Activated CD4-positive, alpha-beta memory T cell treated with anti-CD3 and anti-CD28 coated beads for 36 hours (primary cell): ENCODE results near the gene MBNL3. TPM values are rescaled to one million over a fixed set of nuclear protein-coding genes. Genes with fewer than 3 reads are reported as not detected.

Experiments used
- CTCF ChIA-PET: fragments of 350-600 bp; sonication (Branson Sonifier 250); formaldehyde crosslinking; loops from one replicate; lab custom pipeline; 2021; ENCODE audit warnings: antibody characterized with exemption, inconsistent platforms; lab: Charles Lee
- POLR2A ChIA-PET: fragments of 350-600 bp; sonication (Branson Sonifier 250); formaldehyde crosslinking; loops from one replicate; lab custom pipeline; 2021; ENCODE audit warnings: antibody characterized with exemption; lab: Charles Lee
- DNase-seq: peaks from one replicate; pipeline ENCODE4 v3.0.0-alpha.2; 2020
- H3K27ac Mint-ChIP-seq: one replicate; pipeline ENCODE4 v1.8.0; 2021; ENCODE audit warnings: mixed read lengths
- H3K27me3 Mint-ChIP-seq: one replicate; pipeline ENCODE4 v1.8.0; 2021; ENCODE audit warnings: mixed read lengths
- H3K36me3 Mint-ChIP-seq: one replicate; pipeline ENCODE4 v1.8.0; 2021; ENCODE audit warnings: mixed read lengths
- H3K4me1 Mint-ChIP-seq: one replicate; pipeline ENCODE4 v1.8.0; 2021; ENCODE audit warnings: low read depth, mixed read lengths
- H3K4me3 Mint-ChIP-seq: one replicate; pipeline ENCODE4 v1.8.0; 2021; ENCODE audit warnings: mild to moderate bottlenecking, mixed read lengths
- H3K9me3 Mint-ChIP-seq: one replicate; pipeline ENCODE4 v1.8.0; 2021; ENCODE audit warnings: mixed read lengths
- intact Hi-C: fragments of 100-400 bp; cut with micrococcal nuclease; formaldehyde crosslinking; loops from one replicate; pipeline ENCODE4 v1.15.1; 2023
- total RNA-seq, 2 experiments: library from RNA; stranded (reverse); gene quantifications; one replicate each; pipeline ENCODE4 v1.2.3, GENCODE V29; 2021

The MBNL3 gene
- total RNA-seq, 2 experiments from 2014 or later = 13.7 to 14.7 TPM

DNA sequence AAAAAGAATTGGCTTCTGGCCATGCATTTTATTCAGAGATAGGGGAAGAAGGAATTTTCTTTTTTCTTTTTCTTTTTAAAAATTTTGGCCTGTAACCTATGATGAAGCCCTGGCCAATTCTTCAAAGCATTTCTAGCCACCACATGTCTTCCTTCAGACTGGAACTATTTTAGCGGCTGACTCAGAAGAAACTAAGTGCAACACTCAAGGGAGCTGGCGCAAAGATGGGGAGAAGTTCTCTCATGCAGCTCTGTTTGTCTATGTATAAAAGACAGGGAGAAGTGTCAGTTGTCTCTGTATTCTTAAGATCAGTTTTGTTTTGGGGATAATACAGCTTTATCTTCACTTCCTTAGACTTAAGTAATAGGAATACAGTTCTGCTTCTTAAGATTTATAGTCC, 46.1 kb downstream of the MBNL3 start:
- POLR2A ChIA-PET = no interaction called here
- H3K36me3 Mint-ChIP-seq = no peaks in the 10 kb centered on the region

GRCh38 chrX:132435222-132435621, 53.6 kb downstream of the MBNL3 start:
- peaks cover 4% of the 10 kb centered on the region for H3K36me3 Mint-ChIP-seq
- H3K27me3 Mint-ChIP-seq = no peaks in the 10 kb centered on the region
- intact Hi-C loops = no loop called here
- peaks cover 2% of the 10 kb centered on the region for H3K4me1 Mint-ChIP-seq
- no peak overlapping the region for H3K27ac Mint-ChIP-seq
- H3K9me3 Mint-ChIP-seq = no peaks in the 10 kb centered on the region
- no peak overlapping the region for H3K4me3 Mint-ChIP-seq
- ChIA-PET CTCF (no interaction called here), POLR2A (no interaction called here)
- DNase-seq = no peak

More for the DNA sequence above, 46.1 kb downstream of the MBNL3 start:
- no peaks in the 10 kb centered on the region for H3K27me3 Mint-ChIP-seq
- DNase-seq = no peak
- H3K4me1 Mint-ChIP-seq = no peaks in the 10 kb centered on the region
- intact Hi-C loops = no loop called here
- H3K4me3 Mint-ChIP-seq = no peak overlapping the region
- no peak overlapping the region for H3K27ac Mint-ChIP-seq
- peaks cover 8% of the 10 kb centered on the region for H3K9me3 Mint-ChIP-seq
- CTCF ChIA-PET = no interaction called here

DNA sequence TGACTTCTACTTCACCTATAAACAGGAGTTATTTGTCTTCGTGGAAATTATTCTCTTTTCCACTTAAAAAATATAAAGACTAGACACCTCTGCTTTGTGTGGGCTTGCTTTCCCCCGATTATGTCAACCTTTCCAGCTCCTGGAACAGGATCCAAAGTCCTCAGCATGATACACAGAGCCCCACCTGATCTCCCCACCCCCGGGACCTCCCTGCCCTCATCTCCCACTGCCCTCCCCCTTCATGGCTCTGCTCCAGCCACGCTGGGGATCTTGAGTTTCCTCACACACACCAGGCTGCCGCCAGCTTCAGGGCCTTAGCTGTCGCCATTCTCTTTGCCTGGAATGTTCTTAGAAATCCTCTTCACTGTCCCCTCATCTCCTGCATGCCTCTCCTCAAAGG, 55.3 kb downstream of the MBNL3 start:
- no peak overlapping the region for H3K27ac Mint-ChIP-seq
- ChIA-PET CTCF (no interaction called here), POLR2A (no interaction called here)
- peaks cover 4% of the 10 kb centered on the region for H3K36me3 Mint-ChIP-seq
- DNase-seq = no peak
- no peak overlapping the region for H3K4me3 Mint-ChIP-seq
- H3K4me1 Mint-ChIP-seq = peaks cover 3% of the 10 kb centered on the region
- no peaks in the 10 kb centered on the region for H3K27me3 Mint-ChIP-seq
- intact Hi-C loops = no loop called here
- H3K9me3 Mint-ChIP-seq = no peaks in the 10 kb centered on the region

DNA sequence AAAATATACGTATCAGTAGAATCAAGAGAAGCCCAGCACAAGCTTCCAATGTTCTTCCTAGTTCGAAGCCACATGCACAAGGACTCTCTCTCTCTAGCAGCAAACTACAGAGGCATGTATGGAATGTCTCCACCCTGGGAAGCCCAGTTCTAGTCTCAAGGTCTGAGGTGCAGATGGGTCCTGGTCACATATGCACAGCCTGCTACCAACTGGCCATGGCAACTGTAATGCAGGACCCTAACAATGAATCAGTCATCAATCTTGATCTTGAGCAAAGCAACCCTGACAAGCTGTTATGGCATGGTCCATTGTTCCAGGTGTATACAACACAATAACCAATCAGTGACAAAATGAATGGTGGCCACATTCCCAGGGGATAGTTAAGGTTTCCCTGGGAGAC, 55.8 kb downstream of the MBNL3 start:
- H3K36me3 Mint-ChIP-seq = peaks cover 4% of the 10 kb centered on the region
- H3K9me3 Mint-ChIP-seq = no peaks in the 10 kb centered on the region
- ChIA-PET POLR2A (no interaction called here), CTCF (no interaction called here)
- H3K4me3 Mint-ChIP-seq = no peak overlapping the region
- no peak overlapping the region for H3K27ac Mint-ChIP-seq
- no peak for DNase-seq
- H3K4me1 Mint-ChIP-seq = peaks cover 3% of the 10 kb centered on the region
- no peaks in the 10 kb centered on the region for H3K27me3 Mint-ChIP-seq
- intact Hi-C loops = no loop called here

DNA sequence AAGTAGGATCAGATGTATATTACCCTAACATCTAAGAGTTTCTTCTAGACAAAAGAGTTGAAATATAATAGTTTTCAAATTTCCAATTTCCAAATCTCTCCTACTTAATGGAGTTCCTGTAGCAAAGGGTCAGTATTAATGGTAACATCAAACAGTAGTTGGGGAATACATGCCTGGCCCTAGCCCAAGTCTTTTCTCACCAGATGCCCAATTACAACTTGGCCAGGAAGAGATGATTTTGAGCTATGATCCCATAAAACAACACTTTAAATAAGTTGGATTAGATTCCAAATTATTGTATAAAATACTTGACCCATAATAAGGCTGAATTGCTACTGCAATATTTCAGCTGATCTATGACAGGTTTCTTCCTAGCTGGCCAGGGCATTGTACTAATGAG, 59.9 kb downstream of the MBNL3 start:
- intact Hi-C loops = no loop called here
- no peaks in the 10 kb centered on the region for H3K9me3 Mint-ChIP-seq

DNA sequence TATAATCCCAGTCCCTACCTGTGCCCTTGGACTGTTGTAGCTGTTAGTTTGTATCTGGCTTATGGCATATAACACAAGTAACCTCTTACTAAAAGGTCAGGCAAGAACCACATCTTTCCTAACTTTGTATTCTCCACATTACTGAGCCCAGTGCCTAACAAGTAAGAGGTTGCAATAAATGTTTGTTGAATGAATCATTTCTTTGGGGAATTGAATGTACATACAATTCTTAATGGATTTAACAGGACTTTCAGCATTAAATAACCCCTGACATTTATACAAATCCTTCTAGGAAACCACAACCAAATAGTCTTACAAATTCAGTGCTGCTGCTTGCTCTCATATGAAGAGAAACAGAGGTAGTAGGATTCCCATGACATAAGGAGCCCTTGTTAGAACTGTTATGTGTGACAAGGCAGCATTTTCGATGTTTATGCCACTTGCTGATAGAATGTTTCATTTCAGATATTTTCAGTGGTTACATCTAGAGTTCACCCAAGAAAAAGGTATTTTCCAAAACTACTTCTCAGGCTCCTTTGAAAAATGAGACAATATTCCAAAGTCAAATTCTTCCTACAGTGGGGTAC, 62.0 kb downstream of the MBNL3 start:
- intact Hi-C loops = no loop called here
- Mint-ChIP-seq H3K4me1 (peaks cover 15% of the 10 kb centered on the region), H3K4me3 (no peak overlapping the region), H3K27me3 (no peaks in the 10 kb centered on the region), H3K9me3 (no peaks in the 10 kb centered on the region), H3K27ac (no peak overlapping the region), H3K36me3 (no peaks in the 10 kb centered on the region)
- ChIA-PET POLR2A (no interaction called here), CTCF (interaction anchor here (0.7 kb wide), 1 partner anchor 331 kb away, joined by 3 read pairs; no protein-coding TSS in a partner anchor)
- no peak for DNase-seq

More for the DNA sequence above, 59.9 kb downstream of the MBNL3 start:
- no peaks in the 10 kb centered on the region for H3K36me3 Mint-ChIP-seq
- H3K27me3 Mint-ChIP-seq = no peaks in the 10 kb centered on the region
- POLR2A ChIA-PET = no interaction called here
- CTCF ChIA-PET = no interaction called here
- no peak for DNase-seq
- no peak overlapping the region for H3K4me3 Mint-ChIP-seq
- no peak overlapping the region for H3K27ac Mint-ChIP-seq
- H3K4me1 Mint-ChIP-seq = peaks cover 15% of the 10 kb centered on the region

GRCh38 chrX:132425744-132426318, 63.0 kb downstream of the MBNL3 start:
- no peaks in the 10 kb centered on the region for H3K36me3 Mint-ChIP-seq
- ChIA-PET POLR2A (no interaction called here), CTCF (no interaction called here)
- H3K27me3 Mint-ChIP-seq = no peaks in the 10 kb centered on the region
- no peaks in the 10 kb centered on the region for H3K9me3 Mint-ChIP-seq
- intact Hi-C loops = no loop called here
- peaks cover 15% of the 10 kb centered on the region for H3K4me1 Mint-ChIP-seq
- H3K4me3 Mint-ChIP-seq = no peak overlapping the region
- no peak for DNase-seq
- H3K27ac Mint-ChIP-seq = no peak overlapping the region

DNA sequence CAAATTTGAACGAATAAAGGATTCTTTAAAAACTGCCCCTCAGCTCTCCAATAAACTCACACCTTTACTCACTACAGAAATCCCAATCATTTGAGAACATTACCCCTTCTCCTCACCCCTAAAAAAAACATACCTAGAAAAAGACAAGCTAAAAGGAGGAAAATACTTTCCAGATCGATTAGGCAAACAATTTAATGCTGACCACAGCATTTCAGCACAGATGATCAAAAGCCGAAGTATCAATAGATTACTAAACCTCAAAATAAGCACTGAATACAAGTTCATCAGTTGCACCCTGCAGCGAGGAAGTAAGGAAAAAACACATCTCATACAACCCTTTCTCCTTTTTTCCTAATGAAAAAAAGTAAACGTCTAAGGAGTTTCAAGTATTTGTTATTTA, 65.5 kb downstream of the MBNL3 start:
- Mint-ChIP-seq H3K27me3 (no peaks in the 10 kb centered on the region), H3K4me3 (no peak overlapping the region), H3K4me1 (peaks cover 12% of the 10 kb centered on the region), H3K27ac (no peak overlapping the region), H3K36me3 (peaks cover 9% of the 10 kb centered on the region), H3K9me3 (no peaks in the 10 kb centered on the region)
- intact Hi-C loops = no loop called here
- ChIA-PET CTCF (no interaction called here), POLR2A (no interaction called here)
- no peak for DNase-seq

DNA sequence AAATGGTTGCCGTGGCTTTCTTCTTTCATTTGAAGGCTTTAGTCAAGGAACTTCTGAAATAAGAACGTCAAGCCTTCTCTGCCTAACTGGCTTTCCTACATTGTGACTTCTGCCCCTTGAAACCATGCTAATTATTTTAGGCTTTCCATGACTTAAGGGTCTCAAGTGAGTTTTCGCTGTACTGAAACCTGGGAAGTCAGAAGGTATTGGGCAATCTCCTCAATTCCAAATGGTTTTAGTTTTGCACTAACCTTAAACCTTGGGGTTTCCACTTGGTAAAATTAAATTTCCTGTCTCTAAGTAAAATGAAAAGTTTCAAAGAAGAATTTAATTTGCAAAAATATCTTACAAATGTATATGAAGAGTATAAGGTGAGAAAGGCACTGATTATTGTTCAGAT, 73.8 kb downstream of the MBNL3 start:
- ChIA-PET POLR2A (no interaction called here), CTCF (no interaction called here)
- peaks cover 7% of the 10 kb centered on the region for H3K36me3 Mint-ChIP-seq
- H3K27me3 Mint-ChIP-seq = no peaks in the 10 kb centered on the region
- DNase-seq = no peak
- H3K4me3 Mint-ChIP-seq = no peak overlapping the region
- no peak overlapping the region for H3K27ac Mint-ChIP-seq
- H3K9me3 Mint-ChIP-seq = no peaks in the 10 kb centered on the region
- intact Hi-C loops = no loop called here
- H3K4me1 Mint-ChIP-seq = peaks cover 1% of the 10 kb centered on the region

GRCh38 chrX:132414404-132414803, 74.4 kb downstream of the MBNL3 start:
- peaks cover 4% of the 10 kb centered on the region for H3K36me3 Mint-ChIP-seq
- DNase-seq = no peak
- H3K4me3 Mint-ChIP-seq = no peak overlapping the region
- H3K4me1 Mint-ChIP-seq = peaks cover 3% of the 10 kb centered on the region
- H3K27me3 Mint-ChIP-seq = no peaks in the 10 kb centered on the region
- ChIA-PET CTCF (no interaction called here), POLR2A (no interaction called here)
- intact Hi-C loops = no loop called here
- no peaks in the 10 kb centered on the region for H3K9me3 Mint-ChIP-seq
- no peak overlapping the region for H3K27ac Mint-ChIP-seq

- no peaks in the 10 kb centered on the region for H3K9me3 Mint-ChIP-seq
- no peak overlapping the region for H3K4me3 Mint-ChIP-seq
- no peak overlapping the region for H3K27ac Mint-ChIP-seq
- ChIA-PET POLR2A (no interaction called here), CTCF (no interaction called here)
- H3K36me3 Mint-ChIP-seq = no peaks in the 10 kb centered on the region
- intact Hi-C loops = no loop called here
- peaks cover 3% of the 10 kb centered on the region for H3K4me1 Mint-ChIP-seq
- no peaks in the 10 kb centered on the region for H3K27me3 Mint-ChIP-seq
- DNase-seq = no peak
Observed at GRCh38 chrX:132413459-132413858, 75.4 kb downstream of the MBNL3 start.

GRCh38 chrX:132412208-132412607, 76.6 kb downstream of the MBNL3 start:
- H3K27ac Mint-ChIP-seq = no peak overlapping the region
- intact Hi-C loops = no loop called here
- ChIA-PET CTCF (no interaction called here), POLR2A (no interaction called here)
- H3K9me3 Mint-ChIP-seq = no peaks in the 10 kb centered on the region
- no peak overlapping the region for H3K4me3 Mint-ChIP-seq
- no peaks in the 10 kb centered on the region for H3K36me3 Mint-ChIP-seq
- peaks cover 3% of the 10 kb centered on the region for H3K4me1 Mint-ChIP-seq
- no peaks in the 10 kb centered on the region for H3K27me3 Mint-ChIP-seq
- DNase-seq = no peak

- H3K4me3 Mint-ChIP-seq = no peak overlapping the region
- CTCF ChIA-PET = no interaction called here
Observed at GRCh38 chrX:132411310-132411977, 77.4 kb downstream of the MBNL3 start.

More at GRCh38 chrX:132411310-132411977, 77.4 kb downstream of the MBNL3 start:
- DNase-seq = no peak
- no peaks in the 10 kb centered on the region for H3K36me3 Mint-ChIP-seq
- no peaks in the 10 kb centered on the region for H3K27me3 Mint-ChIP-seq
- H3K27ac Mint-ChIP-seq = no peak overlapping the region
- POLR2A ChIA-PET = no interaction called here
- peaks cover 3% of the 10 kb centered on the region for H3K4me1 Mint-ChIP-seq
- H3K9me3 Mint-ChIP-seq = no peaks in the 10 kb centered on the region
- intact Hi-C loops = no loop called here
